NCI-H82 treated with DMSO at 0.1 percent for 48 hours (cell line): ENCODE results near the gene C6orf118.
A peak's percentile ranks its signal among the peaks of the same experiment; 100 is the strongest.

Experiments used
- DNase-seq: peaks from one replicate; lab custom pipeline; 2025; ENCODE audit not compliant: unreplicated experiment; lab: John Stamatoyannopoulos, UW

Gene C6orf118

DNA sequence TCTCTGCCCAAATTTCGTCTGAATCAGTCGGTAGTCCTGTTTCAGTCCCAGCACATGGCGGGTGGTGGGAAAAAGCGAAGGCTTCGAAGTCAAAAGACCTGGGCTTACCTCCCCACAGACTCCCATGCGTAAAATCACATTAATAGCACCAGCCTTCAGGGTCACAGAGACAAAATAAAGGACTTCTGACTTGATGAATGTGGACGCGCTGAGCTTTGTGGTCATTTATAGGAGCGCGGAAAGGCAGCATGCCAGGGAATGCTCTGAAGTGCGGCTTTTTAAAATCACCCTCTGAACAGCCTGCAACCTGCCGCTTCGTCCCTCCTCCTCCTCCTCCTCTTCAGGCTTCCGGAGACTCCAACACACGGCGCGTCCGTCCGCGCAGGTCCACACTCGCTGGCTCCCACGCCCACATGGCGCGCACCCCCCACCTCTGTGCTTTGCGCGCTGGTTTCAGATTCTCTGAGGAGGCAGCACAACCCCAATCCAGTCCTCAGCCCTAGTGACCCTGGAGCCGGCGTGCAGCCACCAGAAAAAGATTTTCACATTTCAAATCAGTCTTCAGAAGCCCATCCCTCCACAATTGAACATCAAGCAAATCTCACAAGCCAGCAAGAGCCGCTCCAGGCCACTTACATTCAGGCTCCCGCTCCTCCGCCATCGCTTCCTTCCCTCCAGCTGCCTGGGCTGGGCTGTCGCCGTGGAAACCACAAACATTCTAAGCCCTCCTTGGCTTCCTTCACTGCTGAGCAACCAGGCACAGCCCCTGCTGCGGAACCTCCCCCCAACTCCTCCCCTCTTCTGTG lies at the start of gene C6orf118:
C6orf118 (minus strand) TSS at position 680 of the 806 bp plus-strand sequence; CDS start at position 661, 19 bp downstream.
- peak; percentile 9 for DNase-seq

DNA sequence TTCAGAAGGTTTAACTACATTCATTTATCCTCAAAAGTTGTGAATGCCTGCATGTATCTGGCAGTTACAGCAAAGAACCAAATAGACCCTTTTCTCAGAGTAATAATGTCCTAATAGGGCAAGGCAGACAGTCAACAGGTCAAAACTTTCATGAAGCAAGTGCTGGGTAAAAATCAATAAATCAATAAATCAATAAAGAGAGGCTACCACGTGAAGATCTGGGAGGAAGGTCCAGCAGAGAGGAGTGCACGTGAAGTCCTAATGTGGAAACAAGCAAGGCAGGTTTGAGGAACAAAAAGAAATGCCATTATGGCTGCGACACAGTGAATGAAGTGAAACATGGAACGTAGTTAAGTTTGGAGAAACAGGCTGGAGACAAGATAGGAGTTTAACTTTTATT lies 36.3 kb upstream of the C6orf118 start:
- DNase-seq, result no peak

DNA sequence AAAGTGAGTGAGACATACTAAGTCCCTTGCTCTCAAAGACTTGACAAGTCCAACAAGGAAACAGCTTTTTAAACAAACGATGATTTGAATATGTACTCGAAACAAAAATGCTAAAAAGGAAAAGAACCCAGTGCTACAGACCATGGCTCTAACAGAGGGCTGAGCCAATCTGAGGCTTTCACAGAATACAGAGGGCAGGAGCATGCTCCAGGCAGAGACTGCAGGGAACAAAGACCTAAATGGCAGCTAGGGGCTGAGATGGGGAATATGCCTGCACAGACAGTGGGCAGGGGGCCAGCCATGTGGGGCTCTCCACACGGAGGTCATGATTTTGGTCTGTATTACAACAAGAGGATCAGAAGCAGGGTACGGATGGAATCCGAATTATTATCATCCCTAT lies 31.1 kb upstream of the C6orf118 start:
- DNase-seq, result no peak

- no peak for DNase-seq
Measured at GRCh38 chr6:165325609-165326008, 16.2 kb upstream of the C6orf118 start.

DNA sequence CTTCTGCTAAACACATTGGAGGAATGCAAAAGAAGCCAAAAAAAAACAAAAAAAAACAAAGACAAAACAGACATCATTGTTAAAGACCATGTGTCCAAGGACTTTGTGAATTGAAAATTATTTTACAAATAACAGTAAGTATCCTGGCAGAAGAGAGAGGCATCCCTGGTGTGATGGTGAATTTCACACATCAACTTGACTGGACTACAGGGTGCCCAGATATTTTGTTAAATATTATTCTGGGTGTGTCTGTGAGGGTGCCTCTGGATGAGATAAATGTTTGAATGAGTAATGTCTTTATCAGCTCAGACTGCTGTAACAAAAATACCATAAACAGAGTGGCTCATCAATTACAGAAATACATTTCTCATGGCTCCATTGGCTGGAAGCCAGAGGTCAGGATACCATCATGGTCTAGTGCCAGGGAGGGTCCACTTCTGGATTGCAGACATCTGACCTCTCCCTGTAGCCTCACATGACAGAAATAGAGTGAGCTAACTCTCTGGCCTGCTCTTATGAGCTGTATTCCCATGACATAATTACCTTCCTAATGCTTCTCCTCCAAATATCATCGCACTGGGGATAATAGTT lies 12.2 kb upstream of the C6orf118 start:
- DNase-seq, result no peak

DNA sequence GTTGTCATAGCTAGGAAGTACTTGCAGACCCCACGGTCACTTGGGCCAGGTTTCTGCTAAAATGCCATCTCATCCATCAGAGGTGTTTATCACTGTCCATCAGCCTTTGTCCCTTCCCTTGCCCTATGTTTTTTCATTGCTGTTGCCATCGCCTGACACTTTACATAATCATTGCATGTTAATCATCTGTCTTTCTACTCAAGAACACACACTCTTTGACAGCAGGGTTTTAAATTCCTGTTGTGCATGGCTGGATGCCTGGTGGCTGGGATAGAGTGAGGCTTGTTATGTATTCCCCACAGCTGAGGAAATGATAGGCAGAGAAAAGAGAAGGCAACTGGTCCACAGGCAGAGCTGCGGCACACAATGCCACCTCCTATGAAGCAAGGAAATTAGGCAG lies 11.7 kb upstream of the C6orf118 start:
- no peak for DNase-seq

DNA sequence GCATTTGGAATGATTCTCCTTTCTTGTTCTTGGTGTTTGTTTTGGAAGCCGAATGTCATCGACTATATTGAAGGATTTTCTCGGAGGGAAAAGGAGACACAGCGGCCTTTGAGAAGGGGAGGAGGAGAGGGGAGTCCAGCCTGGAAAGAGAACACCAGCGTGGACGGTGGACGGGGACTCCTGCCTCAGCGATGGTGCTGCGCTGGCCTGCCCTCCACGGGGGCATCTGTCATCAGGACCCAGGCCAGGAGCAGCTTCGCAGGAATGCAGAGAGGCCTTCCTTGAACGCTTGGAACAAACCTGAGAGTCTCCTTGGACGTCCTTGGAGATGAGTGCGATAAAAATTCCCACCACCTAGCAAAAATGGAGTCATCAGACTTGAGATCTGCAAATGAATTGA lies 8.3 kb upstream of the C6orf118 start:
- no peak for DNase-seq

- DNase-seq, result no peak
Measured at GRCh38 chr6:165306955-165307354, 2.5 kb downstream of the C6orf118 start.

DNA sequence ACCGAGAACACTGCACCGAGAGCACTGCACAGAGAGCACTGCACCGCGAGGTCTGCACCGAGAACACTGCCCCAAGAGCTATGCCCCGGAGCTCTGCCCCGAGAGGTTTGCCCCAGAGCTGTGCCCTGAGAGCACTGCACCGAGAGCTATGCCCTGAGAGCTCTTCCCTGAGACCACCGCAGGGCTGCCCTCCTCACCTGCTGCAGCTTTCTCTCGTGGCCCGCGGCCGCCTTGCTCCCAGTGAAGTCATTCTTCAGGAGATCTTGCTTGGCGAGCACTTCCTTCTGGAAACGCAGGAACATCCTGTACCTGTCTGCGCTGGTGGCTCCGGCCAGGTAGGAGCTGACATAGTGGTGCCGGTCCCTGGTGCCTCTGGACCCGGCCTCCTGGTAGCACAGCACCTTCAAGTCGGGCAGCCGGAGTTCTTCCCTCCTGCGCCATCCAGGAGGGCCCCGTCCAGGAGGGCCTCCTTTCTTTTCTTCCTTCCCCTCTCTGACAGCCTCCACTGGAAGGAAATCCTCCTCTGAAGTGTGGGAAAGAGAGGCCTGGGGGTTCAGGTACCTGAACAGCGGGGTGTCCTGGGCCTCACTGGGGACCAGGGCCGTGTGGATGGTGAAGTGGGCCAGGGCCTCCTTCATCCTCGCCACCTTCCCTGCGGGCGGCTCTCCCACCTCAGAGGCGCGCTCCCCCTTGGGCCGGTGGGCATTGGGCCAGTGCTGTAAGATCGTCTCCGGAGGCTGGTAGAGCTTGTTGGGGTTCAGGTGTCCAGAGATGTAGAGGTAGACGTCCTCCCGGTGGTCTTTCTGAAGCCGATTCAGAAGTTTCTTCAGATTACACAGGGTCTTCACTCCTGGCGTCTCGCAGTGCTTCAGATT lies 7.8 kb downstream of the C6orf118 start:
- no peak for DNase-seq

DNA sequence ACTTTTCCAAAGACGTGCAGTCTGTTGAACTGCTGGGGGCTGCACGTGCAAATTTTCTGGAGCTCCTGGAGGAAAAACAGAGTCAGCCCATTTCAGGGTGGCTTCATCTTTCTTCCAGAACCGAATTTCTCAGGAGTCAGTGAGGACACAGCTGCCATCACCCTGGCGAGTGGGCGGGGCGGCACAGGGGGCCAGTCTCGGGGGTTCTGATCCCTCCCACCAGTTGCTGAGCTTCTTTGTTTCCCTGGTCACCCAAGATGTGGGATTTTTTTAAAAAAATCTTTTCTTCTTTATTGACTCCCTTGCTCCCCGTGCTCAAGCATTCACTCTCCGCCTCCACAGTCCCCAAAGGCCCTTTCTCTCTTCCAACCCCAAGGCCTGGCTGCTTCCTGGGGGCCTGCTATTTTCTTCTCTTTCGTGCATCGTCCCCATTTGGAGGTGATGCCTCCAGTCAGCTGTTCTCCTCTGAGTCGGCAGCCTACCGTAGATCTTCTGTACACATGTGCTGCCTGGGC lies 8.9 kb downstream of the C6orf118 start:
- DNase-seq, result no peak

DNA sequence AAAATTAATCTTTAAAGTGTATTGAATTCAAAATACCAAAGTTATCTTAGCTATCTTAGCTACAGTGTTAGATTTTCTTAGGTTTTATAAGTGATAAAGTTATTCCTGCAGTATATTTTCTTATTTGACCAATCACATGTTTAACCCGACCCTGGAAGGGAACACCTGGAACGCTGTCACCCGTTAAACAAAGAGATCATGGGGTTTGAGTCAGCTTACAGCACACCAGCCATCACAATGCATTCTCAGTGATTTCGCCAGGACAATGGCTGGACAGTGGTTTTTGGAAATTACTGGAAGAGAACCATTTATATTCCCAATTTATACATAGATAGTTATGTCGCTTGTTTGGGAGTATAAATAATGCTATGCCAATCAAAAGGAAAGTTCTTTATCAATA lies 10.5 kb downstream of the C6orf118 start:
- DNase-seq, result no peak

DNA sequence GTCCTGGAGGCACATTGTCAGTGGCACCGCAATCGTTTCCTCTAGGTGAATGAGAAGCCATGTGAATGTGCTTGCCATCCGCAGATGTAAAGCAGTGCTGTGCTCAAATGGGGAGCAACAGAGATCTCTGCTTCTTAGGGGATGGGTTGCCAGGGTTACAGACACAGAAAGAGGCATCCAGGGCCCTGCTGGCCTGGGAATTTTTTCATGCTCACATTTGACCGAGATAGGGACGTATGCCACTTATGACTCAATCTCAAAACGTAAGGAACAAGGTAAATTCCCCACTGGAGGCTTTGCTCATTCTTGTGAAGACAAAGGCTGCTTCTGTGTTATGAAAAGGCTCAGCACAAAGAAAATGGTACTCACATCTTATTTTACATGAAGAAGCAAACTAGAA lies 11.0 kb downstream of the C6orf118 start:
- no peak for DNase-seq

DNA sequence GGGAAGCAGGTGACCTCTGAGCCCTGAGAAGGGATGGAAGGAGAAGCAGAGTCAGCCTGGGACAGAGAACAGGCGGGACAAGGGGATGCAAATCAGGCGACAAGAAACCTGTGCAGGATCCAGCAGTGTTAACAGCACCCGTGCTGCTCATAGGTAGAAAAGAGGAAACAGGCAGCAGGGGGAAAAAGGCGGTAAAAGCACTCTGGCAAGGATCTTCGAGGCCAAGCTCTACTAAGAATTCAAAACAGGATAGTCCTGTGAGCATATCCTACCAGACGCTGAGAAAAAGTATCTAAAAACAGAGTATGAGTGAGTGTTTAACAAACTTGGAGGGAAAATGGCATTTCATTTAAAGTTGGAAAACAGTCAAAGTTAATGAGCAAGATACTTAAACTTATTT lies 16.7 kb downstream of the C6orf118 start:
- no peak for DNase-seq

DNA sequence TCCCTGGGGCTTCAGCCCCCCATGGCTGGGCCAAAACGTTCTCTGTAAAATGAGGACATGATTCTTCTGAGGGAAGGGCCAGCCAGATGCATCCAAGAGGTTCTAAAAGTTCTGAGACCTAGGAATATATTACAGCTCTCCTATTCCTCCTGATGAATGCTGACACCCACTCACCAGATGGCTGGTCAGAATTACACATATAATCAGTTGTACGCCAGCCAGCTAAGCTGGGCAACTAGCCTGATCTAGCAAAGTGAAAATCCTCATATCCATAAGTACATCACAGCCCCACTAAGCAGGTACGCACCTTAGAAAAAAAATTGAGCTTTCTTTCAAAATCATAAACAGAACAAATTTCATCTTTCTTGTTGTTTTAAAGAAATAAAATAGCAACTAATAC lies 34.8 kb downstream of the C6orf118 start:
- DNase-seq, result peak; percentile 24

- no peak for DNase-seq
Measured at GRCh38 chr6:165272585-165272984, 36.8 kb downstream of the C6orf118 start.

DNA sequence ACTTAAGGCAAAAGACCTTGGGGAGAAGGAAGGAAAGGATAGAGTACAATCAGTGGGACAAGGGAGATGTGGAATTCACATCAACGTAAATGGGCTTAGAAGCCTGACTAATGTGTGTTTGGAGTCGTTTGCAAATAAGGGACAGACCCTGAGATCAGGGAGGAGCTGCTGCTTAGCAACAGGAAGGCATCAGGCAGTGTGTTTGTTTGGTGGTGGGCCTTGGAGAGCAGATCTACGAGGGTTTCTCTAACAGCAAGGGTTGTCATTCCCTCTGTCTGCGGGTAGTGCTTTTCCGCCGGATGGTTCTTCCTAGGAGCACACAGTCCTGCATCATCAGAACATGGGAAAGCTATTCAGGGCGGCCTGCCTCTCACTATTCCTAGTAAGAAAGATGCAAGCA lies 40.4 kb downstream of the C6orf118 start:
- no peak for DNase-seq

DNA sequence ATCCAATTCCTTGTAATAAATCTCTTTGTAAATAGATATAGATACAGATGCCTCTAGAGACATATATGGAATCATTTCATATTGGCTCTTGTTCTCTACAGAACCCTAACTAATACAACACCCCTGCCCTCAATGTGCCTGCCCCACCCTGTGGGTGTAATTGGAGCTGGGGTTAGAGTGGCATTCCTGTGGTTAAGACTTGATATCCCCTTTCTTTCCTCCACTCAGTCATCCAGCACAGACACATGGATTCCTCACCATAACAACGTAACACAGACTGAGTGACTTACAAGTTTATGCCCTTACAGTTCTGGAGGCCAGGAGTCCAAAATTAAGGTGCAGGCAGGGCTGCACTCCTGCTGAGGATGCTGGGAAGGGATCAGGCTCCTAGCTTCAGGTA lies 42.8 kb downstream of the C6orf118 start:
- no peak for DNase-seq

- no peak for DNase-seq
Measured at GRCh38 chr6:165266191-165266590, 43.2 kb downstream of the C6orf118 start.

GRCh38 chr6:165260462-165260861 lies 48.9 kb downstream of the C6orf118 start:
- no peak for DNase-seq

DNA sequence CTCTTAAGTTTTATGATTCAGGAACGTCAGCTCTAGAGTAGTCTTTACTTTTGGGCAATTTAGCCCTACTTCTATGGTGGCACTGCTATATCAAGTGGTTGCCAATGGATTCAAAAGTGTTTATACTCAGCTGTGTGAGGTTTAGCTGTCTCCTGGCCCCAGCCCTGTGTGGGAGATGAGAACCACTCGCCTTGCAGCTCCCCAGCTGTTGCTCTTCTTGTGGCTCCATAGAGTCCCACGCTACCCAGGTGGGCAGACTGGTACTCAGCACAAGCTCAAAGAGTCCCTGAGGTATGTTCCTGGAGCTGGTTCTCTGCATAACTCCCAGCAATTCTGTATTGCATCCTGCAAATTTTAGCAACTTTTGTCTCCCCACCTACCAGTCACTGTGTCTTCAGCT lies 59.6 kb downstream of the C6orf118 start:
- no peak for DNase-seq

DNA sequence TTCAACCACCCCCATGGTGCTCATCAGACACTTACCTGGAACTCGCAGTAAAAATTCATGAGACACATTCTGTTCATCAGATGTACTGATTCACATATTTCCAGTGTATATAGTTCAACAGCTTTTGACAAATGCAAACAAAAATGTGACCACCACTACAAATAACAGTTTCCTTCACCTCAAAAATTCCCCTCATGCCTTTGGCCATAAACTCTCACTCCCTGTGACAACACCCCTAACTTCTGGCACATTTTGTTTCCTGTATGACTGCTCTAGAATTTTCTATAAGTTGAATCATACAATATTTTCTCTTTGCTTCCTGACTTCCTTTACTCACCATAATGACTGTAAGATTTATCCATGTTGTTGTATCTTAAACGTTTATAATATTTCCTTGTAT lies 63.7 kb downstream of the C6orf118 start:
- DNase-seq, result no peak

- no peak for DNase-seq
Measured at GRCh38 chr6:165245287-165245686, 64.1 kb downstream of the C6orf118 start.
